ENCODE measurements around the gene DCUN1D1.
A peak's percentile ranks its signal among the peaks of the same experiment; 100 is the strongest.

The DCUN1D1 gene

GRCh38 chr3:182904164-182904563 is 76.2 kb downstream of the DCUN1D1 start:
- FAIRE-seq: no peak
- no peak for DNase-seq (ENCODE audit: insufficient read length, low spot score)

- DNase-seq (ENCODE audit: insufficient read length, low spot score) (no peak), FAIRE-seq (peak; percentile 58)
These were observed 78.1 kb downstream of the DCUN1D1 start for GRCh38 chr3:182902236-182902635.

GRCh38 chr3:182896553-182896952 is 83.8 kb downstream of the DCUN1D1 start:
- FAIRE-seq (no peak), DNase-seq (ENCODE audit: insufficient read length, low spot score) (no peak)

DNA sequence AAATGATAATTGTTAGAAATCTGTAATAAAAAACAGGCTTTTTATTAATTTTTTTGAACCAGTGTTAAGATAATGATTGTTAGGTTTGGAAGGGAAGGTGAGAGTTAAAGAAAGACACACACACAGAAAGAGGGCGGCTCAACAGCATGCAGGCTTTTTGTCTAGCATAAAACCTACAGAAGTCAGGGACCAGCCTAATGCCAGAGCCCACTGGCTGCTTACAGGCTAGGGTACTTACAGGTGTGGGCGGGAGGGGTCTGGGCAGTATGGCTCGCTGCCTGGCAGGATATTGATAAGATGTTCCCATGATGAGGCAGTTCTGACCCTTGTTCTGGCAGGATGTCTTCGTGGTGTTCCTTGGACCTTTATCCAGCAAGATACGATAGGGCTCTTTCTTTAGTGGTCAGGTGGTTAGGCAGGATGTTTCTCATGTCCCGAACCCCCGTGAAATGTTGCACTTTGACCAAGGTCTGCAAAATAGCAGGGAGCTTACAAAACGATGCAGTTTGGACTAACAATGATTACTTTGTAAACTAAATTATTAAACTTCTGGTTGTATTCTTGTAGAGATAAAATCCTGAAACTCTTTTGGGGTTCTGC is 84.7 kb downstream of the DCUN1D1 start:
- no peak for DNase-seq (ENCODE audit: insufficient read length, low spot score)
- no peak for FAIRE-seq

- FAIRE-seq (no peak), DNase-seq (ENCODE audit: insufficient read length, low spot score) (no peak)
These were observed 88.1 kb downstream of the DCUN1D1 start for GRCh38 chr3:182892226-182892625.

- DNase-seq (ENCODE audit: insufficient read length, low spot score) (no peak), FAIRE-seq (no peak)
These were observed 89.0 kb downstream of the DCUN1D1 start for GRCh38 chr3:182891364-182891763.

- DNase-seq (ENCODE audit: insufficient read length, low spot score) (no peak), FAIRE-seq (no peak)
These were observed 90.2 kb downstream of the DCUN1D1 start for GRCh38 chr3:182889948-182890629.
